ENCODE results near the gene CLEC20A. TPM values are rescaled to one million over a fixed set of nuclear protein-coding genes. Genes with fewer than 3 reads are reported as not detected.

The CLEC20A gene
- total RNA-seq, 1 experiment from 2014 or later = not detected

- no peak overlapping the region for H3K9ac ChIP-seq (ENCODE audit: low read length)
- H3K4me3 ChIP-seq (ENCODE audit: low read length) = no peak overlapping the region
- H3K79me2 ChIP-seq (ENCODE audit: low read length) = no peaks in the 10 kb centered on the region
- H2AFZ ChIP-seq (ENCODE audit: low read length) = no peak overlapping the region
- no peaks in the 10 kb centered on the region for H3K9me2 ChIP-seq (replicated peaks; ENCODE audit: insufficient read depth, low read length)
- H3K9me3 ChIP-seq (ENCODE audit: low read length) = no peaks in the 10 kb centered on the region
- H3K4me2 ChIP-seq (ENCODE audit: low read depth, low read length, poor library complexity, severe bottlenecking) = no peak overlapping the region
- DNase-seq = no peak
- H4K20me1 ChIP-seq (ENCODE audit: insufficient read depth, low read depth, low read length) = no peaks in the 10 kb centered on the region
- H3K27ac ChIP-seq (ENCODE audit: low read length) = no peak overlapping the region
- no peaks in the 10 kb centered on the region for H3K36me3 ChIP-seq (ENCODE audit: insufficient read depth, low read length)
- H3K4me1 ChIP-seq (ENCODE audit: low read length) = no peaks in the 10 kb centered on the region
- H3K27me3 ChIP-seq (ENCODE audit: low read length) = no peaks in the 10 kb centered on the region
These were observed 3.4 kb downstream of the CLEC20A start for GRCh38 chr1:178493301-178493741.

- no peaks in the 10 kb centered on the region for H3K9me3 ChIP-seq (ENCODE audit: low read length)
- H2AFZ ChIP-seq (ENCODE audit: low read length) = no peak overlapping the region
- no peak overlapping the region for H3K27ac ChIP-seq (ENCODE audit: low read length)
- no peak overlapping the region for H3K4me2 ChIP-seq (ENCODE audit: low read depth, low read length, poor library complexity, severe bottlenecking)
- DNase-seq = no peak
- no peaks in the 10 kb centered on the region for H3K79me2 ChIP-seq (ENCODE audit: low read length)
- H3K4me3 ChIP-seq (ENCODE audit: low read length) = no peak overlapping the region
- H3K36me3 ChIP-seq (ENCODE audit: insufficient read depth, low read length) = no peaks in the 10 kb centered on the region
- no peak overlapping the region for H3K9ac ChIP-seq (ENCODE audit: low read length)
- H4K20me1 ChIP-seq (ENCODE audit: insufficient read depth, low read depth, low read length) = no peaks in the 10 kb centered on the region
- H3K9me2 ChIP-seq (replicated peaks; ENCODE audit: insufficient read depth, low read length) = no peaks in the 10 kb centered on the region
- 0 out of 2 replicates have a peak, but pooled peaks cover under 1% of the 10 kb centered on the region for H3K4me1 ChIP-seq (ENCODE audit: low read length)
- H3K27me3 ChIP-seq (ENCODE audit: low read length) = no peaks in the 10 kb centered on the region
These were observed 4.4 kb downstream of the CLEC20A start for GRCh38 chr1:178492341-178492740.

- no peaks in the 10 kb centered on the region for H4K20me1 ChIP-seq (ENCODE audit: insufficient read depth, low read depth, low read length)
- peaks cover 5% of the 10 kb centered on the region for H3K4me1 ChIP-seq (ENCODE audit: low read length)
- no peak overlapping the region for H2AFZ ChIP-seq (ENCODE audit: low read length)
- DNase-seq = no peak
- H3K27ac ChIP-seq (ENCODE audit: low read length) = no peak overlapping the region
- H3K9me2 ChIP-seq (replicated peaks; ENCODE audit: insufficient read depth, low read length) = no peaks in the 10 kb centered on the region
- no peak overlapping the region for H3K4me2 ChIP-seq (ENCODE audit: low read depth, low read length, poor library complexity, severe bottlenecking)
- no peaks in the 10 kb centered on the region for H3K9me3 ChIP-seq (ENCODE audit: low read length)
- H3K79me2 ChIP-seq (ENCODE audit: low read length) = no peaks in the 10 kb centered on the region
- no peak overlapping the region for H3K9ac ChIP-seq (ENCODE audit: low read length)
- H3K36me3 ChIP-seq (ENCODE audit: insufficient read depth, low read length) = no peaks in the 10 kb centered on the region
- H3K4me3 ChIP-seq (ENCODE audit: low read length) = no peak overlapping the region
- H3K27me3 ChIP-seq (ENCODE audit: low read length) = no peaks in the 10 kb centered on the region
These were observed 5.0 kb downstream of the CLEC20A start for GRCh38 chr1:178491721-178492120.

GRCh38 chr1:178490967-178491366 is 5.8 kb downstream of the CLEC20A start:
- Histone ChIP-seq H3K9me2 (replicated peaks; ENCODE audit: insufficient read depth, low read length) (no peaks in the 10 kb centered on the region), H3K27me3 (ENCODE audit: low read length) (no peaks in the 10 kb centered on the region), H3K27ac (ENCODE audit: low read length) (no peak overlapping the region), H3K36me3 (ENCODE audit: insufficient read depth, low read length) (no peaks in the 10 kb centered on the region), H3K4me2 (ENCODE audit: low read depth, low read length, poor library complexity, severe bottlenecking) (no peak overlapping the region), H3K9ac (ENCODE audit: low read length) (no peak overlapping the region), H2AFZ (ENCODE audit: low read length) (no peak overlapping the region), H3K4me3 (ENCODE audit: low read length) (no peak overlapping the region), H3K79me2 (ENCODE audit: low read length) (no peaks in the 10 kb centered on the region), H4K20me1 (ENCODE audit: insufficient read depth, low read depth, low read length) (no peaks in the 10 kb centered on the region), H3K4me1 (ENCODE audit: low read length) (peaks cover 9% of the 10 kb centered on the region), H3K9me3 (ENCODE audit: low read length) (no peaks in the 10 kb centered on the region)
- DNase-seq = no peak

- H4K20me1 ChIP-seq (ENCODE audit: insufficient read depth, low read depth, low read length) = no peaks in the 10 kb centered on the region
- no peak overlapping the region for H3K4me3 ChIP-seq (ENCODE audit: low read length)
- H3K36me3 ChIP-seq (ENCODE audit: insufficient read depth, low read length) = no peaks in the 10 kb centered on the region
- H3K27ac ChIP-seq (ENCODE audit: low read length) = no peak overlapping the region
- H2AFZ ChIP-seq (ENCODE audit: low read length) = no peak overlapping the region
- no peaks in the 10 kb centered on the region for H3K9me3 ChIP-seq (ENCODE audit: low read length)
- no peak overlapping the region for H3K4me2 ChIP-seq (ENCODE audit: low read depth, low read length, poor library complexity, severe bottlenecking)
- no peaks in the 10 kb centered on the region for H3K9me2 ChIP-seq (replicated peaks; ENCODE audit: insufficient read depth, low read length)
- H3K4me1 ChIP-seq (ENCODE audit: low read length) = peaks cover 9% of the 10 kb centered on the region
- DNase-seq = no peak
- H3K27me3 ChIP-seq (ENCODE audit: low read length) = no peaks in the 10 kb centered on the region
- no peaks in the 10 kb centered on the region for H3K79me2 ChIP-seq (ENCODE audit: low read length)
- no peak overlapping the region for H3K9ac ChIP-seq (ENCODE audit: low read length)
These were observed 6.6 kb downstream of the CLEC20A start for GRCh38 chr1:178490136-178490535.

- no peak overlapping the region for H3K27ac ChIP-seq (ENCODE audit: low read length)
- H3K4me3 ChIP-seq (ENCODE audit: low read length) = no peak overlapping the region
- H3K9me3 ChIP-seq (ENCODE audit: low read length) = no peaks in the 10 kb centered on the region
- H3K9ac ChIP-seq (ENCODE audit: low read length) = no peak overlapping the region
- no peak overlapping the region for H2AFZ ChIP-seq (ENCODE audit: low read length)
- no peaks in the 10 kb centered on the region for H3K27me3 ChIP-seq (ENCODE audit: low read length)
- H3K4me1 ChIP-seq (ENCODE audit: low read length) = peaks cover 9% of the 10 kb centered on the region
- H3K9me2 ChIP-seq (replicated peaks; ENCODE audit: insufficient read depth, low read length) = no peaks in the 10 kb centered on the region
- no peak for DNase-seq
- H3K4me2 ChIP-seq (ENCODE audit: low read depth, low read length, poor library complexity, severe bottlenecking) = no peak overlapping the region
- no peaks in the 10 kb centered on the region for H4K20me1 ChIP-seq (ENCODE audit: insufficient read depth, low read depth, low read length)
- H3K36me3 ChIP-seq (ENCODE audit: insufficient read depth, low read length) = no peaks in the 10 kb centered on the region
- H3K79me2 ChIP-seq (ENCODE audit: low read length) = no peaks in the 10 kb centered on the region
These were observed 7.4 kb downstream of the CLEC20A start for GRCh38 chr1:178489399-178489798.

GRCh38 chr1:178488393-178488792 is 8.4 kb downstream of the CLEC20A start:
- H3K4me2 ChIP-seq (ENCODE audit: low read depth, low read length, poor library complexity, severe bottlenecking) = no peak overlapping the region
- no peaks in the 10 kb centered on the region for H3K27me3 ChIP-seq (ENCODE audit: low read length)
- H4K20me1 ChIP-seq (ENCODE audit: insufficient read depth, low read depth, low read length) = no peaks in the 10 kb centered on the region
- no peak for DNase-seq
- no peaks in the 10 kb centered on the region for H3K9me2 ChIP-seq (replicated peaks; ENCODE audit: insufficient read depth, low read length)
- H3K4me1 ChIP-seq (ENCODE audit: low read length) = peaks cover 9% of the 10 kb centered on the region
- H3K79me2 ChIP-seq (ENCODE audit: low read length) = no peaks in the 10 kb centered on the region
- H2AFZ ChIP-seq (ENCODE audit: low read length) = no peak overlapping the region
- no peaks in the 10 kb centered on the region for H3K9me3 ChIP-seq (ENCODE audit: low read length)
- no peak overlapping the region for H3K4me3 ChIP-seq (ENCODE audit: low read length)
- no peaks in the 10 kb centered on the region for H3K36me3 ChIP-seq (ENCODE audit: insufficient read depth, low read length)
- H3K27ac ChIP-seq (ENCODE audit: low read length) = no peak overlapping the region
- H3K9ac ChIP-seq (ENCODE audit: low read length) = no peak overlapping the region

GRCh38 chr1:178487070-178487615 is 9.6 kb downstream of the CLEC20A start:
- no peaks in the 10 kb centered on the region for H3K79me2 ChIP-seq (ENCODE audit: low read length)
- H2AFZ ChIP-seq (ENCODE audit: low read length) = peak overlapping the region; percentile 44; the same call in 1 of the 2 replicates
- no peaks in the 10 kb centered on the region for H3K27me3 ChIP-seq (ENCODE audit: low read length)
- no peaks in the 10 kb centered on the region for H3K36me3 ChIP-seq (ENCODE audit: insufficient read depth, low read length)
- peaks cover 9% of the 10 kb centered on the region for H3K4me1 ChIP-seq (ENCODE audit: low read length)
- H4K20me1 ChIP-seq (ENCODE audit: insufficient read depth, low read depth, low read length) = no peaks in the 10 kb centered on the region
- peak overlapping the region; percentile 33; the same call in 1 of the 2 replicates for H3K4me3 ChIP-seq (ENCODE audit: low read length)
- DNase-seq = no peak
- no peaks in the 10 kb centered on the region for H3K9me3 ChIP-seq (ENCODE audit: low read length)
- no peak overlapping the region for H3K27ac ChIP-seq (ENCODE audit: low read length)
- H3K4me2 ChIP-seq (ENCODE audit: low read depth, low read length, poor library complexity, severe bottlenecking) = peak overlapping the region; percentile 42
- peak overlapping the region; percentile 51 for H3K9ac ChIP-seq (ENCODE audit: low read length)
- no peaks in the 10 kb centered on the region for H3K9me2 ChIP-seq (replicated peaks; ENCODE audit: insufficient read depth, low read length)
